Hippocampal formation (tissue), 2 donors: ENCODE results near the gene CST3.
"Not testable (repeated sequence)": the region's sequence is repeated elsewhere in the genome, so short reads cannot be mapped to it uniquely, and the experiment has no call there.

Experiments used
- DNase-seq, 2 donors: peaks; one replicate each; lab custom pipeline; 2025; lab: John Stamatoyannopoulos, UW

Gene CST3

GRCh38 chr20:23662276-23662870 is 24.6 kb upstream of the CST3 start:
- no peak for DNase-seq

GRCh38 chr20:23661002-23661429 is 23.3 kb upstream of the CST3 start:
- no peak for DNase-seq

GRCh38 chr20:23659989-23660837 is 22.5 kb upstream of the CST3 start:
- DNase-seq = no peak

DNA sequence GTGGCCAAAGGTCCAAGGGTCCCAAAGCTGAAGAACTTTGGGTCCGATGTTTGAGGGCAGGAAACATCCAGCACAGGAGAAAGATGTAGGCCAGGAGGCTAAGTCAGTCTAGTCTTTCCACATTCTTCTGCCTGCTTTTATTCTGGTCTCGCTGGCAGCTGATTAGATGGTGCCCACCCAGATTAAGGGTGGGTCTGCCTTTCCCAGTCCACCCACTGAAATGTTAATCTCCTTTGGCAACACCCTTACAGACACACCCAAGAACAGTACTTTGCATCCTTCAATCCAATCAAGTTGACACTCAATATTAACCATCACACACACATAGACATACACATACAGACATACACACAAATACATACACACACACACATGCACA is 21.8 kb upstream of the CST3 start:
- not testable (repeated sequence) for DNase-seq

- no peak for DNase-seq
Measured at GRCh38 chr20:23658989-23659609, 21.3 kb upstream of the CST3 start.

GRCh38 chr20:23658336-23658735 is 20.6 kb upstream of the CST3 start:
- DNase-seq = no peak

GRCh38 chr20:23657202-23657601 is 19.4 kb upstream of the CST3 start:
- DNase-seq = no peak

- peak in 1 of 2 donors; percentile 24 for DNase-seq
Measured at GRCh38 chr20:23656372-23656771, 18.6 kb upstream of the CST3 start.

DNA sequence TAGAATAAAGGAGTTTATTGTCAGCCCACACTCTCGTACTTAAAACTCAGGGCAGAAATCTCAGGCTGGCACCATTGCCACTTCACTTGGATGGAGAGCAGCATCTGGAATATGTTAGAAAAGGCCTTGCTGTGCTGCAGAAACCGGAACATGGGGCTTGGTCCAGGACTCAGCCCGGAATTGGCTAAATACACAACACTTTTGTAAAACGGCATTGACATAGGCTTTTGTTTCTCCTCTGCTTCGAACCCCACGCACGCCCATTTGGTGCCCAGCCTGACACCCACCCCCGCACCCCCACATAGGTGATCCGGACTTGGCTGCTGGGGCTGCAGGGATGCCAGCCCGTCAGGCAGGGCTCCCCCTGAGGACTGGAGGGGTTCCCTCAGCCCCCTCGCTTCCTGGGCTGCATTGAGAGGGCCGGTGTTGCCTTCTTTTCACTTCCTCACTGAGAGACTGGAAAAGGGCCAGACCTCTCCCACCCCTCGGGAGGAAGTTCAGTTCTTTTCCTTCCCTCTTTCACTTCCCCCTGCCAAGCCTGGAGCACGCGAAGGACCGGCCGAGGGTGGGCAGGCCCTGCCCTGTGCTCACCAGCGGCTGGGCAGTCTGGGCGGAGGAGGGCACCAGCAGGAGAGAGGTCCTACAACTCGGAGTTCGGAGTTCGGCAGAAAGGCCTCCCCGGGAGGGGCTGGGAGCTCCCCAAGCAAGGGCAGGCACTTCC is 17.9 kb upstream of the CST3 start:
- DNase-seq = peak; percentile 77 to 80

GRCh38 chr20:23654717-23655116 is 17.0 kb upstream of the CST3 start:
- no peak for DNase-seq

DNA sequence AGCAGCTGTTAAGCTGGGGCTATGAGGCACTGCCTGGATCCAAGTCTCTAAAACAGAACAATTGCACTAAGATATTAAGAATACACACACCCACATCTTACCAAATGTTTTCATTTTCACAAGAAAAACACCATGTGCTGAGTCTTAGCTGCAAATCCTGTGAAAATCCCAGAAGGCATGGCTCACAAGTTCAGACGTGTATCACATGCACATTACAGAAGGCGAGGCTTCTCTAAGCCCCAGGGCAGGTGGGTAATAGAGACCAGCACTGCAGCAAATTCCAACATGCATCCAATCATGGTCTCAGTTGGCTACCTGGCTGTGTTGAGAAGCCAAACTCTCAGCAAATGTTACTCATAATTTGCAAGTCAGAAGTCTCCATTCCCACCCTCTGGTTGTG is 16.2 kb upstream of the CST3 start:
- DNase-seq = no peak

DNA sequence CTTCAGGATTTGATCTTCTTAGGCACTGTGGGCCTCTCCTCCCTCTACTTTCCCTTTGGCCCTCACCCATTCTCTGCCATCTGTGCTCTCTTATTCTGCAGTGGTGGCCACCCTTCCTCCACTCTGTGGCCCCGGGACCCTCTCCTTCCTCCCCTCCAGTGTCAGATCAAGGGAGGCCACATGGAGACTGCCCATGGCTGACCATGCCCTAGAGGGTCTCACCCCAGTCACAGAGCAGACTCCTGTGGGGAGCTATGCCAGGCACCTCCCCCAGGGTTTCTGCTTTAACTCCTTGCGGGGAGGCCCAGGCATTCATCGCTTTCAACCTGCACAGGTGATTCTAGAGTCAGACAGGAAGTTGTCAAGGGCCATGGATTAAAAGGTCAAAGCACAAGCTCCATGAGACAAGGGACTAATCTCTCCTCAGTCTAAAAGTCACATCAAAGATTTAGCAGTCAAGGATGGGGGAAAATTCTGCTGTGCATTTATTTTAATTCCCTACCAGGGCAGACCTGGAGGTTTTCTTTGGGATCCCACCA is 15.7 kb upstream of the CST3 start:
- no peak for DNase-seq

GRCh38 chr20:23652926-23653325 is 15.2 kb upstream of the CST3 start:
- DNase-seq = no peak

GRCh38 chr20:23652371-23652770 is 14.6 kb upstream of the CST3 start:
- no peak for DNase-seq

- DNase-seq = no peak
Measured at GRCh38 chr20:23651117-23651516, 13.4 kb upstream of the CST3 start.

DNA sequence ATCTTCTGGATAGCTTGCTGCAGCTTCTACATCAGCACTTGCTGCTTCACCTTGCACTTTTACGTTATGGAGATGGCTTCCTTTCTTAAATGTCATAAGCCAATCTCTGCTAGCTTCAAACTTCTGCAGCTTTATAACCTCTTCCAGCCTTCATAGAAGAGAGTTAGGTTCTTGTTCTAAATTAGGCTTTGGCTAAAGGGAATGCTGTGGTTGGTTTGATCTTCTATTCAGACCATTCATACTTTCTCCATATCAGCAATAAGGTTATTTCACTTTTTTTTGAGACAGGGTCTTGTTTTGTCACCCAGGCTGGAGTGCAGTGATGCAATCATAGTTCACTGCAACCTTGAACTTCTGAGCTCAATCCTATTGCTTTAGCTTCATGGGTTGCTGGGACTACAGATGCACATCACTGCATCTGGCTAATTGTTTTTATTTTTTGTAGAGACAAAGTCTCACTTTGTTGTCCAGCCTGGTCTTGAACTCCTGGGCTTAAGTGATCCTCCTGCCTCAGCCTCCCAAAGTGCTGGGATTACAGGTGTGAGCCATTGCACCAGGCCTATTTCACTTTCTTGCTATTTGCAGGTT is 12.2 kb upstream of the CST3 start:
- DNase-seq = no peak

DNA sequence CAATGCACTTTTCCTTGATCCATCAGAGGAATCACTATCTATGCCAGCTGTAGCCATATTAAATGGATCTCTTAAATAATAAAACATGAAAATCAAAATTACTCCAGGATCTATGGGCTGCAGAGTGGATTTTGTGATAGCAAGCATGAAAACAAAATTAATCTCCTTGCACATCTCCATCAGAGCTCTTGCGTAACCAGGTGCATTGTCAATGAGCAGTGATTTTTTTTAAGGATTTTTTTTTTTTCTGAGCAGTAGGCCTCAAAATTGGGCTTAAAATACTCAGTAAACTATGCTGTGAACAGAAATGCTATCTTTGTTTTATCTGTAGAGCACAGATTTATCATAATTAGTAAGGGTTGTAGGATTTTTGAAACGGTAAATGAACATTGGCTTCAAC is 11.5 kb upstream of the CST3 start:
- no peak for DNase-seq

- no peak for DNase-seq
Measured at GRCh38 chr20:23647346-23647745, 9.6 kb upstream of the CST3 start.

GRCh38 chr20:23646106-23646873 is 8.5 kb upstream of the CST3 start:
- DNase-seq = no peak

DNA sequence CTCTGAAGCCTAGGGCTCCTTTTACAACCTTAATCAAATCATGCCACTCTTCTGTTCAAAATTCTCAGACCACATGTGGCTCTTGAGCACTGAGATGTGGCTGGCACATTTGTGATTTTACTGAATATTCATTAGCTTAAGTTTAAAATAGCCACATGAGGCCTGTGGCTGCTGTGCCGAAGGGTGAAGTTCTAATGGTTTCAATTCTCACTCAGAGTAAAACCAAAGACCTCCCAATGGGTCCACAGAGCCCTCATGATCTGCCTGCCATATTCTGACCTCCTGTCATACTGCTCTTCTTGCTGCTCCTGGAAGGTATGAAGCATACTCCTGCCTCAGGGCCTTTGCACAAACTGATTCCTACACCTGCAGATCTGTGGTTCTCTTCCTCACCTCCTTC is 7.8 kb upstream of the CST3 start:
- no peak for DNase-seq

- DNase-seq = no peak
Measured at GRCh38 chr20:23644164-23644563, 6.4 kb upstream of the CST3 start.
